HG03108 (cell line): ENCODE results near the gene TCF25.
"Not testable (repeated sequence)": the region's sequence is repeated elsewhere in the genome, so short reads cannot be mapped to it uniquely, and the experiment has no call there.

Experiments
- ATAC-seq: cut with Tn5 transposase; IDR thresholded peaks from one replicate; pipeline ENCODE4 v1.9.1; 2021; ENCODE audit warnings: moderate library complexity; ENCODE audit not compliant: unreplicated experiment

The TCF25 gene

GRCh38 chr16:89873109-89873971 lies at the start of gene TCF25:
Gene TCF25, plus strand, starts transcription at chr16:89873592. Its CDS starts 76 bp downstream, at chr16:89873668.
- ATAC-seq, result peak; percentile 37

DNA sequence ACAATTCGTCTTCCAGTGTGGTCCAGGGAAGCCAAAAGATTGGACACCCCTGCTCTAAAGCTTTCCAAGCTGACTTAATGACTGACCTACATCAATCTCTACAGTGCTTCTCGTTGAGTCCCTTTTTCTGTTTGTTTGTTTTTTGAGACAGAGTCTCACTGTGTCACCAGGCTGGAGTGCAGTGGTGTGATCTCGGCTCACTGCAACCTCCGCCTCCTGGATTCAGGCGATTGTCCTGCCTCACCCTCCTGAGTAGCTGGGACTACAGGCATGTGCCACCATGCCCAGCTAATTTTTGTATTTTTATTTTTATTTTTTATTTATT lies 49.6 kb upstream of the TCF25 start:
- not testable (repeated sequence) for ATAC-seq

GRCh38 chr16:89826531-89827382 lies 46.6 kb upstream of the TCF25 start:
- ATAC-seq, result no peak

GRCh38 chr16:89827383-89828198 lies 45.8 kb upstream of the TCF25 start:
- no peak for ATAC-seq

GRCh38 chr16:89828199-89828869 lies 45.1 kb upstream of the TCF25 start, which contains the start of gene SPIRE2:
Gene SPIRE2, plus strand, starts transcription at chr16:89828475. Its CDS starts 76 bp downstream, at chr16:89828551.
- ATAC-seq, result peak; percentile 52

DNA sequence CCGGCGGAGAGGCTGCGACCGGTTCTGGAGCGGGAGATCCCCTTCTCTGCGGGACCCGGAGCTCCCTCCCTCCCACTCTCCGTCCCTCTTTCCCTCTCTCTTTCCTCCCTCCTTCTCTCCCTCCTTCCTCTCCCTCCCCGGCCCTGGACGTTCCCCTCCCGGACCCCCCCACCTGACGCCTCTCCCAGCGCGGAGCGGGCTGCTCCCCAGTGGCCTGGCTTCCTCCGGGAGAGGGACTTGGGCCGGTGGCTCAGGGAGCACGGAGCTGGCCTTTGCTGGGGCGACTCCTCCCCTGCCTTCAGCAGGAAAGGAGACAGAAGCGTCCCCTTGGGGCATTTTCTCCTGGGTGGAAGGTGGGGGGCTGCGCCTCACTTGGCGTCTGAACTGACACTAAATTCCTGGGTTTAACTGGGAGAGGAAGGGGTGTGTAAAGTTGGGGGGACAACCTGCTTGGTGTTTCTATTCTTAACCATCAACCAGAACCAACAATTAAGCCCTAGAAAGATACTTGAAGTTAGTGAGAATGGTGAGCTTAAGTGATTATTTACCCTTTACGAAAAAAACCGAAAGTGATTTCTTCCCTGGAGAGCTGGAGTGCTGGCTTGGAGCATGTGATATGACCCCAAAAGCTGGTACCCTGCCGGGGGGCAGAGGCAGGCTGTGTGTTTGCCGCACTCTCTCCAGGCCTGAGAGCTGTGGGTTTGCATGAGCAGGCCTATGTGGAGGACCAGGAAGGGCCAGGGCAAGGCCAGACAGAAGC lies 44.3 kb upstream of the TCF25 start:
- ATAC-seq, result no peak

DNA sequence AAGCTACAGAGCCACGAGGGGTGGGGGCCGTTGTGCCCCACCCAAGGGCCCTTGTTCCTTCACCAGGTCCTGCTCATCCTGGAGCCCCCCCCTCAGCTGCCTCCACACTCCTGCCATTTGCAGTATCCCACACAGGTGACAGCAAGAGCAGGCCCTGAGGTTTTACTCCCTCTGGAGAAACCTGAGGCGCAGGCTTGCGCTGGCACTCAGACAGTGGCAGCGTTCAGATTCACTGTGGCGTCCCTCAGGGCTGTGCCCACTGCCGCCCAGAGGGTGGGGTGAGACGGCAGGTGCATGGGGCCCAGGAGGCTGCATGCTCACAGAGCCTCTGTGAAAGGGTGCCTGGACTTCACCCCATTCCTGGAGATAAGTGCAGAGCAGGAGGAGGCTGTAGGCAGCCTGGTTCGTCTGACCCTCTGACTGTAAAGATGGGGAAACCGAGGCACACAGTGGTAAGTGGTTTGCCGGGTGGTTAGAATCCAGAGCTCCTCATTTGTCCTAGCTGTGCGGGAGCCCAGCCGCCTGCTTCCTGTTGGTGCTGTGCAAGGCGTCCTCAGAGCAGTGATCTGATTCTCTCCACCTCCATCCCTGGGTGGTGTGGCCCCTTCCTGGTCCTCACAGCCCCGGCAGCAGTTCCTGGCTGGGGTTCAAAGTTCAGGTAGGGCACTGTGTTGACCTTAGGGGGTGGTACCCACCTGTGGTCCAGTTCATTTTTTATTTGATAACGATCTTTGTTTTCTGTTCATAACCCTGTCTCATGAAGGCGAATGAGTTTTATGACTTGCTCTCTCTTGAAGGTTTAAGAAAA lies 43.6 kb upstream of the TCF25 start:
- no peak for ATAC-seq

DNA sequence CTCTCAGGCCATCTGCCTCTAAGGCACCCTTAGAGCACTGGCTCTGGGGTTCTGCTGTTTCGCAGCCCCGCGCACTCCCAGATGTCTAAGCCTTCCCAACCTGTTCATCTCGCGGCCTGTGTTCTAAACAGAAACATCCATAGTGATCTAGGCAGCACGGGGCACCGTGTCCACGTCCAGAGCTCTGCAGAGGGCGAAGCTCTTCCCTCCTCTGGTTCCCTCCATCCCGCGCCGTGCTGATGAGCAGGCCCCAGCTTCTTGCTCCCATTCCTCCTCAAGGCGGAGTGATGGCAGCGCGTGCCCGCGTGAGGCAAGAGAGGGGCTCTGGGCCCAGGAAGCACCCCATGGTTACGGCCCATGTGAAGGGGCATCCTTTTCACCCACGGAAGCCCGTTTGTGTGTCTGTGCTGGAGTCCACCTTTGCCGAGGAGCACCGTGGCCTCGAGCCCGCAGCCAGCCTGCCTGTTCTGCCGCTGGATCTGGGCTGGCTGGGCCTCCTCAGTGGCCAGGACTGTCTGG lies 41.5 kb upstream of the TCF25 start:
- no peak for ATAC-seq

GRCh38 chr16:89833664-89834363 lies 39.6 kb upstream of the TCF25 start:
- ATAC-seq, result not testable (repeated sequence)

DNA sequence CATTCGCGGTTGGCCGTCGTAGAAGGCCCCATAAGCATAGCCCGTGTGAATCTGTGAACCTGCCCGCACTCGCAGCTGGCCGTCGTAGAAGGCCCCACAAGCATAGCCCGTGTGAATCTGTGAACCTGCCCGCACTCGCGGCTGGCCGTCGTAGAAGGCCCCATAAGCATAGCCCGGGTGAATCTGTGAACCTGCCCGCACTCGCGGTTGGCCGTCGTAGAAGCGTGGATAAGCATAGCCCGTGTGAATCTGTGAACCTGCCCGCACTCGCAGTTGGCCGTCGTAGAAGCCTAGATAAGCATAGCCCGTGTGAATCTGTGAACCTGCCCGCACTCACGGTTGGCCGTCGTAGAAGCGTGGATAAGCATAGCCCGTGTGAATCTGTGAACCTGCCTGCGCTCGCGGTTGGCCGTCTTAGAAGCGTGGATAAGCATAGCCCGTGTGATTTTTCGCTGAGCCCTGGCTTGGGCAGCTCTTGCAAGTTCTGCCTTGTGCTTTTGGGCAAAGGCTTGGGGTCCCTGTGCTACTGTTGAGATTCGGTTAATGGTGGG lies 38.5 kb upstream of the TCF25 start:
- ATAC-seq, result not testable (repeated sequence)

GRCh38 chr16:89836484-89836883 lies 36.9 kb upstream of the TCF25 start:
- not testable (repeated sequence) for ATAC-seq

- ATAC-seq, result no peak
Measured at GRCh38 chr16:89837014-89837546, 36.3 kb upstream of the TCF25 start.

DNA sequence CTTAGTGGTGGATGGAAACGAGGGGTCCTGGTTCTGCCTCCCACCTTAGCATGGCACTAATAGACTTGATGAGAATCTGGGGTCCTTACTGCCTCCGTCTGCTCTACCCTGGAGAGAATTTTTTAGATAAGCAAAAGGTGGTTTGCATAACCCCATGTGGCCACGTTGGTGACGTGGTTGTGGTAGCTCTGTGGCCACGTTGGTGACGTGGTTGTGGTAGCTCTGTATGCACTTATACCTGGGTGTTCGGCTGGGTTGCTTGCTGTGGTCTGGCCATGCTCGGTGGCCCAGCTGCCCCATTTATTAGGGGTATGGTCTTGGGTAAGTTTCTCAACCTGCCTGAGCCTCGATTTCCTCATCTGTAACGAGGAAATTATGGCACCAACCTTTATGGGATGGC lies 32.1 kb upstream of the TCF25 start:
- no peak for ATAC-seq

DNA sequence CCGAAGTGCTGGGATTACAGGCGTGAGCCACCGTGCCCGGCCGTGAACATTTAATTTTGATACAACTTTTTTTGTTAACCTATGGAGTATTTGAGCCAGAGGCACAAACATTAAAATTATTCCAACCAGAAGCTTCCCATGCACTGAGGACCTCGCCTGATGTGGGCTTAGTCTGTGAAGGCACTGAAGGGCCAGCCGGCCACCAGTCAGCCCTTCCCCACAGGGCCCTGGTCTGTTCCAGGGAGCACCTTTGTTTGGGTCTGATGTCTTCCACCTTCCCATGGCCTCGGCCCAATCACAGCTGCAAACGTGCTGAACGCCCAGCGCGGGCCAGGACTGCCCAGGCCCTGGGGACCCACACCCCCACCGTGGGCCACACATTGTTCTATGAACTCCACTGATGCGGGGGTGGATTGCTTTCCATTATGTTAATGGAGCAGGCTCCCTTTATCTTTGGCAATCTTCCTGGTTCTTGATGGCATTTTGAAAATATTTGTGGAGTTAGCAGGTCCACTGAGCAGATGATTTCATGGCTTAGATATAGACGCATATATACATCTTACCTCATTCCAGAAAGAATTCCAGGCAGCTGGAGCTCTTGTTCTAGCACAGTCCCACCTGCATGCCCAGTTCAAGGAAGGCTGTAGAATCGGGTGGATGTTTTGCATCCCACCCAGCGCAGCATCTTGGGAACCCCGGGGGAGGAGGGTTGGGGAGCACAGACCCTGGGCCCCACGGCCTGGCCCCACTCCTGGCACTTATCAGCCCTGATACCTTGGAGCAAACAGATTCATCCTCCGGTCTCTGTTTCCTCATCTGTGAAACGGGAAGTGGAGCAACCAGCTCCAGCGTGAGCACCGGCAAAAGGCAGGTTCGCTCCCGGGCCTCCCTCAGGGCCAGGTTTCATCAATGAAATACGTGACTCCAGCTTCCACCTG lies 30.7 kb upstream of the TCF25 start:
- no peak for ATAC-seq

DNA sequence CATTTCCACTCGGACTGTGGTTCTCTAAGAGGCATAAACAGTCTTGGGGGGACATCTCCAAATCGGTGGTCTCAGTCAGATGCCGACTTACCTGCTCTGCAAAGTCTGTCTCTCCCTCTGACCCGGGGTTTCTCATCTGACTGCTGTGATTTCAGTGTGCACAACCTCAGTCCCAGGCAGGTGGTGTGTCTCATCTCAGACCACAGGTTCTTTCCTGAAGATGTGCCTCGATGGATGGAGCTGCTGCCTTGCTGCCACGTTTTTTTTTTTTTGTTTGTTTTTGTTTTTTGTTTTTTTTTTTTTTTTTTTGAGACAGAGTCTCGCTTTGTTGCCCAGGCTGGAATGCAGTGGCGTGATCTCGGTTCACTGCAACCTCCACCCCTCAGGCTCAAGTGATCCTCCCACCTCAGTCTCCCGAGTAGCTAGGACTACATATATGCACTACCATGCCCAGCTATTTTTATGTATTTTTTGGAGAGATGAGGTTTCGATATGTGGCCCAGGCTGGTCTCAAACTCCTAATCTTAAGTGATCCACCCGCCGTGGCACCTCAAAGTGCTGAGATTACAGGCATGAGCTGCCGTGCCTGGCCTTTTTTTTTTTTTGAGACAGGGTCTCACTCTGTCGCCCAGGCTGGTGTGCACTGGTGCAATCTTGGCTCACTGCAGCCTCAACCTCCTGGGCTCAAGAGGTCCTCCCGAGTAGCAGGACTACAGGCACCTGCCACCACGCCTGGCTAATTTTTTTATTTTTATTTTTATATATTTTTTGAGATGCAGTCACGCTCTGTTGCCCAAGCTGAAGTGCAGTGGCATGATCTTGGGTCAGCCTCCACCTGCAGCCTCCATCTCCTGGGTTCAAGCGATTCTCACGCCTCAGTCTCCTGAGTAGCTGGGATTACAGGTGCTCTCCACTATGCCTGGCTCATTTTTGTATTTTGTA lies 29.7 kb upstream of the TCF25 start:
- no peak for ATAC-seq
